Pancreas (tissue), 10 donors: ENCODE data around the gene CREB3L4. TPM values are rescaled to one million over a fixed set of nuclear protein-coding genes. Genes with fewer than 3 reads are reported as not detected.

Experiments used
- ATAC-seq, 4 donors: fragments of 200-7000 bp; cut with Tn5 transposase; one replicate each; pipeline versions ENCODE4 v1.8.0 to v1.9.1; 2020; ENCODE audit warnings: mild to moderate bottlenecking in 4 of 4, moderate library complexity in 4 of 4
- DNase-seq, 6 donors: peaks; one replicate each; pipeline ENCODE4 v3.0.0-alpha.2; 2020
- FAIRE-seq: peaks from 2 replicates; lab custom pipeline; 2012; peaks lifted over from hg19 to GRCh38; lab: Jason Lieb, UNC
- H3K27ac ChIP-seq, 4 donors: fragments of 200-600 bp; sonication (generic); 1 replicate in 3 of 4; 2 replicates in 1 of 4; pipeline versions ENCODE4 v1.5.0 to v1.8.0; 2020
- H3K27me3 ChIP-seq, 4 donors: fragments of 200-600 bp; one replicate each; pipeline ENCODE4 v1.8.0; 2021
- H3K36me3 ChIP-seq, 3 donors: fragments of 200-600 bp; sonication (generic) in 1 of 3; one replicate each; pipeline versions ENCODE4 v1.5.0 to v1.8.0; 2020 to 2021
- H3K4me1 ChIP-seq, 3 donors: fragments of 200-600 bp; one replicate each; pipeline ENCODE4 v1.8.0; 2021
- H3K4me3 ChIP-seq, 4 donors: fragments of 200-600 bp; sonication (generic) in 2 of 4; one replicate each; pipeline versions ENCODE4 v1.5.0 to v1.8.0; 2020 to 2021
- H3K9me3 ChIP-seq, 4 donors: fragments of 200-600 bp; one replicate each; pipeline ENCODE4 v1.8.0; 2021
- CTCF ChIP-seq, 4 donors: fragments of 200-600 bp; sonication (generic) in 3 of 4; IDR thresholded peaks; one replicate each; pipeline versions ENCODE4 v1.5.0 to v1.8.0; 2021; ENCODE audit warnings: antibody characterized with exemption in 4 of 4
- WGBS, 2 donors: extraction: QIAGEN DNeasy Blood & Tissue Kit; methylation state at CpG; one replicate each; pipeline ENCODE4 v1.1.7; 2013; 5-methylcytosine and 5-hydroxymethylcytosine counted together
- intact Hi-C, 3 donors: fragments of 100-400 bp; cut with DNase I; formaldehyde crosslinking; loops; one replicate each; pipeline versions ENCODE4 v1.11.1 to v1.14.2; 2022
- microRNA-seq, 2 donors: library from miRNA; unstranded; fragments of <30 nt; microRNA quantifications; one replicate each; pipeline versions ENCODE4 to v1.1.0, GENCODE V29; 2019 to 2020
- polyA plus RNA-seq, 2 donors: library from polyadenylated mRNA; stranded (reverse); fragments of 200-250 nt; gene quantifications; one replicate each; pipeline ENCODE4 v1.2.3, GENCODE V29; 2013
- total RNA-seq, 6 donors: library from RNA; stranded (reverse); fragmentation: NEBNext Ultra II Directional in 4 of 6; extraction: Animal tissue kit (Norgen Biotek cat#: 25700) in 4 of 6; gene quantifications; one replicate each; pipeline versions ENCODE4 v1.2.1 to v1.2.4, GENCODE V29; 2021 to 2023
- donor health status: healthy with polysubstance abuse.
- donor health status: DM: no; HTN: no; CAD: no; lungs with moderate emphysema.
- donor health status: DM: no; HTN: no; CAD: no.
- donor health status: control.
- donor health status: control.
- donor health status: Bipolar disorder and iron deficiency.
- donor health status: DM: yes; HTN: yes; CAD: no.
- donor health status: DM: no; HTN: no; CAD: no.
- donor health status: DM: no; HTN: no; CAD: no.
- donor health status: DM: yes; HTN: yes; CAD: no.

The CREB3L4 gene
- total and polyA plus RNA-seq, 8 donors = 6.5 to 19.6 (median 9.6) TPM

- H3K4me1 ChIP-seq = no peaks in the 10 kb centered on the region
- intact Hi-C loops = no loop called here
These were observed 46.6 kb downstream of the CREB3L4 start for GRCh38 chr1:154014154-154014907.

GRCh38 chr1:154019269-154019668, 51.6 kb downstream of the CREB3L4 start:
- 61 to 62% methylated on average over 4 of the region's 4 CpGs for WGBS, 2 donors
- FAIRE-seq (no peak), DNase-seq (no peak)

More at GRCh38 chr1:154014154-154014907, 46.6 kb downstream of the CREB3L4 start:
- DNase-seq = no peak
- ATAC-seq = no peak
- Histone ChIP-seq H3K4me3 (no peak overlapping the region), H3K9me3 (no peaks in the 10 kb centered on the region), H3K27me3 (no peaks in the 10 kb centered on the region), H3K36me3 (no peaks in the 10 kb centered on the region), H3K27ac (no peak overlapping the region)
- TF ChIP-seq CTCF (IDR thresholded peaks at IDR 0.05) = no peak
- no peak for FAIRE-seq
- 65 to 70% methylated on average over 3 of the region's 3 CpGs for WGBS, 2 donors

GRCh38 chr1:154019940-154020339, 52.2 kb downstream of the CREB3L4 start:
- Histone ChIP-seq H3K27me3 (no peaks in the 10 kb centered on the region), H3K27ac (no peak overlapping the region), H3K4me3 (no peak overlapping the region), H3K4me1 (no peaks in the 10 kb centered on the region), H3K9me3 (no peaks in the 10 kb centered on the region), H3K36me3 (no peaks in the 10 kb centered on the region)
- intact Hi-C loops = no loop called here
- FAIRE-seq (no peak), DNase-seq (no peak), ATAC-seq (no peak)
- no peak for TF ChIP-seq CTCF (IDR thresholded peaks at IDR 0.05)
- WGBS, 2 donors = 52 to 69% methylated on average over 1 of the region's 1 CpG

More at GRCh38 chr1:154019269-154019668, 51.6 kb downstream of the CREB3L4 start:
- H3K4me1 ChIP-seq = no peaks in the 10 kb centered on the region
- no peaks in the 10 kb centered on the region for H3K9me3 ChIP-seq
- intact Hi-C loops = no loop called here
- H3K27ac ChIP-seq = no peak overlapping the region
- no peaks in the 10 kb centered on the region for H3K36me3 ChIP-seq
- ATAC-seq = no peak
- H3K4me3 ChIP-seq = no peak overlapping the region
- H3K27me3 ChIP-seq = no peaks in the 10 kb centered on the region
- no peak for TF ChIP-seq CTCF (IDR thresholded peaks at IDR 0.05)

Small RNA genes lying within 50 kb of the gene (microRNA-seq; reads per million reads assigned to microRNA genes)
- 0 reads per million in 2 donors for gene MIR6737

Other genes starting within 250 kb of the CREB3L4 start
- 10 to 100 TPM; 13.5 to 41.4 (median 18.8) TPM for gene INTS3, start 239.9 kb upstream of the CREB3L4 start, total RNA-seq
- 10 to 100 TPM; 45.1 to 56.2 TPM for gene INTS3, start 239.9 kb upstream of the CREB3L4 start, polyA plus RNA-seq
- 10 to 100 TPM in 3 of 6 donors, 1 to 10 TPM in 3; 9.0 to 23.6 (median 10.8) TPM for gene SLC27A3, start 192.5 kb upstream of the CREB3L4 start, total RNA-seq
- 10 to 100 TPM; 46.9 to 64.0 TPM for gene SLC27A3, start 192.5 kb upstream of the CREB3L4 start, polyA plus RNA-seq
- 10 to 100 TPM; 15.0 to 27.1 (median 17.1) TPM for gene GATAD2B, start 44.9 kb upstream of the CREB3L4 start, total RNA-seq
- 1 to 10 TPM; 4.8 to 7.4 TPM for gene GATAD2B, start 44.9 kb upstream of the CREB3L4 start, polyA plus RNA-seq
- 10 to 100 TPM; 17.8 to 41.7 (median 20.4) TPM for gene DENND4B, start 21.2 kb upstream of the CREB3L4 start, total RNA-seq
- gene DENND4B, start 21.2 kb upstream of the CREB3L4 start, polyA plus RNA-seq = 10 to 100 TPM; 48.9 to 57.0 TPM
- 10 to 100 TPM; 13.4 to 27.6 (median 18.3) TPM for gene CRTC2, start 9.3 kb upstream of the CREB3L4 start, total RNA-seq
- gene CRTC2, start 9.3 kb upstream of the CREB3L4 start, polyA plus RNA-seq = 10 to 100 TPM; 36.9 to 48.6 TPM
- gene SLC39A1, start 4.4 kb upstream of the CREB3L4 start, total RNA-seq = 10 to 100 TPM; 20.0 to 46.1 (median 27.0) TPM
- gene SLC39A1, start 4.4 kb upstream of the CREB3L4 start, polyA plus RNA-seq = 10 to 100 TPM; 22.8 to 38.1 TPM
- 100 to 1,000 TPM in 2 of 6 donors, 10 to 100 TPM in 4; 82.6 to 106 (median 95.6) TPM for gene JTB, start 9.8 kb downstream of the CREB3L4 start, total RNA-seq
- 100 to 1,000 TPM; 117 to 180 TPM for gene JTB, start 9.8 kb downstream of the CREB3L4 start, polyA plus RNA-seq
- gene RAB13, start 18.4 kb downstream of the CREB3L4 start, total RNA-seq = 10 to 100 TPM; 36.8 to 68.8 (median 47.2) TPM
- gene RAB13, start 18.4 kb downstream of the CREB3L4 start, polyA plus RNA-seq = 100 to 1,000 TPM in 1 of 2 donors, 10 to 100 TPM in 1; 82.9 to 118 TPM
- 1,000 to 10,000 TPM in 2 of 6 donors, 100 to 1,000 TPM in 4; 617 to 1,250 (median 837) TPM for gene RPS27, start 22.9 kb downstream of the CREB3L4 start, total RNA-seq
- 1,000 to 10,000 TPM; 3,243 to 5,933 TPM for gene RPS27, start 22.9 kb downstream of the CREB3L4 start, polyA plus RNA-seq
- under 1 TPM in 3 of 6 donors, not detected in 3; 0.04 to 0.06 (median 0.06) TPM for gene NUP210L, start 187.2 kb downstream of the CREB3L4 start, total RNA-seq
- gene NUP210L, start 187.2 kb downstream of the CREB3L4 start, polyA plus RNA-seq = under 1 TPM in 1 of 2 donors, not detected in 1; 0.02 TPM
- 100 to 1,000 TPM in 2 of 6 donors, 10 to 100 TPM in 4; 49.0 to 158 (median 90.2) TPM for gene TPM3, start 224.2 kb downstream of the CREB3L4 start, total RNA-seq
- 100 to 1,000 TPM in 1 of 2 donors, 10 to 100 TPM in 1; 47.7 to 116 TPM for gene TPM3, start 224.2 kb downstream of the CREB3L4 start, polyA plus RNA-seq
- not detected for gene CFAP141, start 238.4 kb downstream of the CREB3L4 start, total RNA-seq
- gene CFAP141, start 238.4 kb downstream of the CREB3L4 start, polyA plus RNA-seq = under 1 TPM in 1 of 2 donors, not detected in 1; 0.52 TPM